ENCODE results near the gene RND2.

GRCh38 chr17:43019418-43019817 is 5.6 kb upstream of the RND2 start:
- TF ChIP-seq CTCF (conservative IDR thresholded peaks at IDR 0.05) (no peak), ZFX (IDR thresholded peaks at IDR 0.05) (no peak)
